Stimulated activated naive CD8-positive, alpha-beta T cell treated with anti-CD3 and anti-CD28 coated beads, Interleukin-15, Interleukin-2, amounts not matched to agents 100 U/mL and 50 U/mL, for 24 hours (primary cell): Measurements from ENCODE around the gene SCARF2.

ENCODE experiments used
- ATAC-seq: fragments of 150-1000 bp; cut with Tn5 transposase; one replicate; pipeline ENCODE4 v1.10.0; 2021
- DNase-seq: peaks from one replicate; pipeline ENCODE4 v3.0.0; 2021

The SCARF2 gene

DNA sequence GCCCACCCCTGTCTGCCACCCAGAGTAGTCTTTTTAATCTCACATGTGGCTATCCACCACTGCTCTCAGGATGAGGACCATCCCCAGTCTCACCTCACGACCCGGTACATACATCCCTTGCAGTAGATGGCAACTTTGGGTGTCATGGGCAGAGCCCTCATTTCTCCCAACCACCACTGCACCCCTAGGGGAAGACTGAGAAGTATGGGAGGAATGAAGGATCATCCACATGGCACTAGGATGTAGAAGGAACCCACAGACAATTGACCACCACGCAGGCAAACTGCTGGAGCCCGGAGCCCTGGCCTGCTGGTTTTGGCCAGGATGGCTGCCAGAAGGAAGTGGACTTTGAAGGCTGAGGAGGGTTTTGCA is 1.9 kb upstream of the SCARF2 start:
- no peak for DNase-seq
- ATAC-seq: no peak

DNA sequence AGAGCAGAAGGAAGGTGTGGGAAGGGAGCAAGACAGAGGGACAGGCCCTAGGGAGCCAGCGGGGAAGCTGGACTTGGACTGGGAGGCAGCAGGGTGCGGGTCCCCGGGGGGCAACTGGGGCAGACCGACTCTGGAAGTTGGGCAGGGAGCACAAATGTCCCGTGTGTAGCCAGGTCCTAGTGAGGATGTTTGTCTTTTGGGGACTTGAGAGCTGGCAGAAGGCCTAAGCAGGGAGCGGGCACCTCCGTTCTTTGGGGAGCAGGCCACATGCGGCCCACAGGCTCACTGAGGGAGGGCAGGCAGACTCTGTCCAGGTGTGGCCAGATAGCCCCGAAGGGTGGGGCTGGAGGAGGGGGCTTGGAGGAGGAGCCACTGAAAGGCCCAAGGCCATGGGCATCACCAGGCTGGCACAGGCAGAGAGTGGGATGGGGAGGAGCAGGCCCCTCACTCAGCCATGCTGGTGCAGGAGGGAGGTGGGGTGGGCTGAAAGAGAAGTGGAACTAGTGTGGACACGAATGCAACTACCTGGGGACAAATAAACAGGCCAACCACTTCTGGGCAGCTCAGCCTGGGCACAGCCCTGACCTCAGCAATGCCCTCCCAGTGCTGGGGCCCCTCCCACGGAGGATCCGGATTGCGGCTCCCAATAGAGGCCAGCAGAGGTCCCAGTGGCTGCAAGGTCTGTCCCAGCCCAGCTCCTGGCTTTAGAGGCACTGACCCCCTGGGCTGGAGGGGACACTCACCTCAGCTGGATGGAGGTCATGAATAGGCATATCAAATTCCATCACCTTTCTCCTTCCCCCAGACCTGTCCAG is 1.3 kb upstream of the SCARF2 start:
- ATAC-seq: no peak
- no peak for DNase-seq

DNA sequence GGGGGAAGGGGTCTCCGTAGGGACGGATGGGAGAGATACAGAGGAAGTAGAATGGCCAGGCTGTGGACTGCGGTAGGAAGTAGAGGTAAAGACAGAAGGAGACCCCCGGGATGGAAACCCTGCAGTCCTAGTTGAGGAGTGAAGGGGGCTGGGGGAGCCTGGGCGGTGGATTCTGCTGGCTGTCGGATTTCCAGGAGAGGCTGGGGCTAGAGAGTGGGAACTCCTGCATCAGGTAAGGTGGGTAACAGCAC is 727 bp upstream of the SCARF2 start:
- no peak for DNase-seq
- no peak for ATAC-seq

DNA sequence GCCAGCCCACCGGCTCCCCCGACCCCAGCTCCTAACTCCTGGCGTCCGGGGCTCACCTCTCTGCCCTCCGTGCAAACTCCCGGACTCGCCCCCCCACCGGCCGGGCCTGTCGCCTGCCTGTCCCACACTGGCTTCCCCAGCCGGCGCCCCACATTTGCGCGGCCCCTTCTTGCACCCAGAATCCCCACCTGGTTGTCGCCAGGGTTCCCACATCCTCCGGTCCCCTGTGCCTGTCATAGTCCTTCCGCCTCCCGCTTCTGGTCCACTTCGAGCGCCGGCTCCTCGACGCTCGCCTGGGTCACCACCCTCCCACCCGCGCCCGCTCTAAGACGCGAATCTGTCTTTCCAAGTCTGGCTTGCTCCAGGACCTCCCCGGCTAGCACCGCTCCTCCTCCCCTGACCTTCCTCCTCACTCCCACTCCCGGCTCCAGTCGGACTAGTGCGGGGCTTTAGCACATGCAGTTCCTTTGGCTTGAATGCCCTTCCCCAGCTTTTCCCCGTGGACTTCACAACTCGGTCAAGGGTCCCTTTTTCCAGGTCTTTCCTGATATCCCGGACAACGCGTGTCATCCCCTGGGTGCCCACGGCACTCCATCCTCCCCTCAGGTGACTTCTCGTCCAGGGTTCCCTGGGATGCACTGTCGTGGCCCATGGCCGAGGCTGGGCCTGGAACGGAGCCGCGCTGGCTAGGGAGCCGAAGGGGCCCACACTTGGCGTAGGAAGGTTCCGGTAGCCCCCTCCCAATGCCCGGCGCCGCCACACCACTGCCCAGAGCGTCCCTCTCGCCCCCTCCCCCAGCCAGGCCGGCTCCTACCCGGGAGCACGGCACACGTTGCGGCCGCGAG is 635 bp downstream of the SCARF2 start:
- DNase-seq (no peak), ATAC-seq (peak; percentile 5)

DNA sequence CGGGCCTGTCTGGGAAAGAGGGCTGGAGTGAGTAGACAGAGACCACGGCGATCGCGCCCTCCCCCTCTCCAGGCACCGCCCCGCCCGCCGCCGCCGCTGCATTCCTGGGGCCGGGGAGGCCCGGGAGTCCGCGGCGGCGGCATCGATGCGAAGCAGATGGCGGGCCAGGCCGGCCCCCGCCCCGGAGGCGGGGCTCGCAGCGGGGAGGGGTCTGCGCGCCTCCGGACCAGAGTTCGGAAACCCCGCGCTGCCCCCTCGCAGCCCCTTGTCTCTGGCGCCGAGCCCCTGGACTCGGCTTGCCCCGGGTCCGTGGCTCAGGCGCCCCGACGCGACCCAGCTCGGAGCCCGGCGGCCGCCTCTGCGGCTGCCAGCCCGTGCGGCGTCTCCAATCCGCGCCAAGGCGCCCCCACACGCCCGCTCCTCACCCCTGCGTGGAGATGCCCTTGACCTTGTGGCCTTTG is 1.3 kb downstream of the SCARF2 start:
- DNase-seq: no peak
- ATAC-seq: no peak

DNA sequence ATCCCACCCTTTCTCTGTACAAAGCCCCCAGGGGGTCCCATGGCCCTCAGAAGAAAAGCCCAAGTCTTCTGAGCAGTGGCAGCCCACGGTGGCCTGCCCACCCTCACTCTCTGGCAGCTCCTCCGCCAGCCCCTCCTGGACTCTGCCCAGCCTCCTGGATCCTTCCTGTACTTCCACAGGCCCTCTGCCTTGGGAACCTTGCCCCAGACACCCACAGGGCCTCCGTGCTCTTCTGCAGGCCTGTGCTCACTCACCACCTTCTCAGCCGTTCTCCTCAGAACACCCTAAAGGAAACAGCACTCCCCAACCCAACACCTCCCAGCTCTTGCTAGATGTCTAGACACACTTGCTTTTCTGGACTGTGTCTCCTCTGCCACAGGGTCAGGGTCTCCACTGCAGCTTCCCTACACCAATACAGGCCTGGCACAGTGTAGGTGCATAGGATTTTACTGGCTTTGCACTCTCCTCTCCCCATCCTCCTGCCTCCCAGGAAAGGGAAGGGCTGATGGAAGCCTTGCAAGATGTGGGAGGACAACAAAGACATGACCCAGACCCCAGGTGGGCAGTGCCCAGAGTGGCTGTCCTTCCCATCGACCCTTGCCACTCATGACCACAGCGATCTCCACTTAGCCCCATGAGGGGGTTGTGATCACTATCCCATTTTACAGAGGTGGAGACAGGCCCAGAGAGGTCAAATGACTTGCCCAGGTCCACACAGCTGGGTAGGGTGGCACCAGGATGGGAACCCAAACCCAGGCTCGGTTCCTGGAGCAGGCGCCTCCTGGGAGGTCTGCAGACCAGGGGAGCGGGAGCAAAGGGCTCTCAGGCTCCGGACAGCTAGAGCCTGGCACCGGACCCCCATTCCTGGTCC is 2.0 kb downstream of the SCARF2 start:
- ATAC-seq (no peak), DNase-seq (no peak)

DNA sequence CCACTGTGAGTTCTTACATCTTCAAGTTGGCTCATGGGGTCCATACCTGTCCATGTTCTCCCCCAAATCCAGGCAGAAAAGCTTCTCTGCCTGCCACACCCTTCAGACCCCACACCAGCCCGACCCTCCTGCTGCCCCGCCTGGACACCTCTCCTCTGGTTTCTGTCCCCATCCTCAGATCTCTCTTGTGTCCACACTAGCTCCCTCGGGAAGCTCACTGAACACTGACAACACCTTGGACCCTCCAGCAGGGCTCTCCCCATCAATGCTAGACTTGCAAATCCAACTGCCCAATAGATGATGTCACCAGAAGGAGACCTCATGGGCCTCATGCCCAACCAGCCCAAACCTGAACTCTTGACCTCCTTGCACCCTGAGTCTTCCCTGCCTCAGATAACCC is 2.9 kb downstream of the SCARF2 start:
- no peak for ATAC-seq
- no peak for DNase-seq

DNA sequence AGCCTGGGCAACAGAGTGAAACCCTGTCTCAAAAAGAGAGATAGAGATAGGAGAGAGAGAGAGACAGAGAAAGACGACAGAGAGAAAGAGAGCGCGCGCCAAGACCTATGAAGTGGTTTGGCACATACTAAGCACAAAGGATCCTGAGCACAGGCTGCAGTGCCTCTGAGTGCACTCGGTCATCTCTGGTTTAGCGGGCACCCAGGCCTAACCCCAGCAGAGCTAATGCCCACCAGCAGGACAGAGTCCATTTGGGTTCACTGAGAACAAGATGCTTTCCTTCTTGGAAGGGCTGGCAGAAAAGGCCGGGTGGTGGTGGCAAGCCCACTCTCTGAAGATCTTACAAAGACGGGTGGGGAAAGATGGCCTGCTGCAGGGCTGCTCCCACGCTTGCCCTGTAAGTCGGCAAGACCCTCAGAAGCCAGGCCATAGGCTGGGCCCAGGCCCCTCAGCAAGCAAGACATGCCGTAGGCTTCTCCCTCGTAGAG is 3.3 kb downstream of the SCARF2 start:
- no peak for ATAC-seq
- DNase-seq: no peak

DNA sequence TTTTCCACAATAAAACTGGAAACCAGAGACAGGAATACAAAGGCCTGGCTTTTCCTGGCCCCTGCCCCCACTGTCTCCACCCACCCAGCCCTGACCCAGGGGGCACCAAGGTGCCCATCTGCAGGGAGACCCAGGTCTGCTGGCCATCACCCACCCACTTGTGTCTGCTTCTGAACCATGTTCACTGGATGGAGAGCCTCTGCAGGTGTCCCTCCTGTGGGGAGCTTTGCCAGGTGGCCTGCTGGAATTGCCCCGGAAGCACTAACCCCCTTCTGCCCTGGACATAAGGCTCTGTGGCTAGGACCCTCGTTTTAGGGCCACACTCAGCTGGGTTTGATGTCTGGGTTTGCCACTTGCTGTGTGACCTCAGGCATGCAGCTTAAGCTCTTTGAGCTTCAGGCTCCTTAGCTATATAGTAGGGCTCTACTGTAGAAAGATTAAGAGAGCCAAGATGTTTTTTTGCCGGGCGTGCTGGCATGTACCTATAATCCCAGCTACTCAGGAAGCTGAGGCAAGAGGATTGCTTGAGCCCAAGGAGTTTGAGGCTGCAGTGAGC is 3.9 kb downstream of the SCARF2 start:
- ATAC-seq (no peak), DNase-seq (no peak)

DNA sequence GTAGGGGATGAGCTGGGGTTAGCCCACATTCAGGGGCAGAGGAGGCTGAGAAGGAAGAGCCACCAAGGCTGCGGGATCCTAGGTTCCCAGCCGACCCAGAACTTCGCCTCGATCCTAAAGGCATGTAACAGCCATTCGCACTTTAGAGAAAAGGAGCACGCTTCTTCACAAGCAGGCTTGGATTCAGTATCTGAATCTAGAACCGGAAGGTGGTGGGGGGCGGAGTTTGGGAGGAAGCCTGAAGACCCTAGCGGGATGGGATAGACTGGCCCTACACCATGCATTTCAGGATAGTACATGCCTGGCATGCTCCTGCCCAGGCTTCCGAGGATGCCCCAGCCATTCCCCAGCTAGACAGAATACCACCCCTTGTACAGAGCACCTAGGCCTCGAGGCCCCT is 4.4 kb downstream of the SCARF2 start:
- ATAC-seq (no peak), DNase-seq (no peak)

DNA sequence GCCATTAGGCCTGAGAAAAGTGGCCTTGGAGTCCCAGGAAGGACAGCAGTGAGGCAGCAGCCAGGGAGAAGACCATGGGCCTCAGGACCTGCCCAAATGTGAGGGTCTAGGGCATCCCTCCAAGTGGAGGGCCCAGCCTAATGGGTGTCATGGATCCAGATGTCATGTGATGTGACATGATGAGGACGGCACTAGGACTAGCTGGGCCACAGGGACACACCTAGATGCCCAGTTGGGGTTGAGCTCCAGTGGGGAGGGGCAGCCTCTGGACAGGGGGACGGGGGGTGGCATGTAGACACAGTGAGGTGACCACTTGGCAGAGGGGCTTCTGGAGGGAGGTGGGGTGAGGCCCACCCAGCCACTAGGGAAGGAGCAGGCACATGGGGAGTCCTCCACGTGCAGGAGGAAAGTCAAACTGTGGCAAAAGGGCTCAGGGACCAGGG is 5.4 kb downstream of the SCARF2 start:
- no peak for ATAC-seq
- no peak for DNase-seq

DNA sequence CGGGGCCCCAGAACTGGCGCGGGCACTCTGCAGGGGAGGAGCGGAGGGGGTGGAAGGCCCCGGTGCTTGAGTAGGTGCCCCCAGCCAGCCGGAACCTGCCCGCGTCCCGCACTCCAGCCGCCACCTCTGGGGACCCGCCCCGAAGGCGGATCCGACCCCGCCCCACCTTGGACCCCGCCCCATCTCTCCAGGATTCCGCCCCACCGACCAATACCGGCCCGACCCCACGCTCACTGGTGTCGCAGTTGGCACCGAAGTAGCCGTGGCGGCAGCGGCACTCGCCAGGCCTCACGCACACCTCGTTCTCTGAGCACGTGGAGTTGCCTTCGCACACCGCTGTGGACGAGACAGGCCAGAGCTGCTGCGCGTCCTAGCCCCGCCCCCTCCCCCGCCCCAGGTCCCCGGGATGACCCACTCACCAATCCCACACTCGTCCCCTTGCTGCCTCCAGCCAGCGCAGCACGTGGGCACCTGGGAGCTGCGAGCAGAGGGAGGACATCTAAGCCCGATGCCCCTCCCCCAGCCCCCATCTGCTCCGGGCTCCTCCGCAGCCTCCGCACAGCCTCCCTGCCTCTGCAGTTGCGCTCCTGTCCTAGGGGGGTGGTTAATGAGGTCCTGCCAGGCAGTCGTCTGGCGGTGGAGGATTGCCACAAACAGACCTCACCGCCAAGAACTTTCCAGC is 6.0 kb downstream of the SCARF2 start:
- DNase-seq: no peak
- no peak for ATAC-seq

DNA sequence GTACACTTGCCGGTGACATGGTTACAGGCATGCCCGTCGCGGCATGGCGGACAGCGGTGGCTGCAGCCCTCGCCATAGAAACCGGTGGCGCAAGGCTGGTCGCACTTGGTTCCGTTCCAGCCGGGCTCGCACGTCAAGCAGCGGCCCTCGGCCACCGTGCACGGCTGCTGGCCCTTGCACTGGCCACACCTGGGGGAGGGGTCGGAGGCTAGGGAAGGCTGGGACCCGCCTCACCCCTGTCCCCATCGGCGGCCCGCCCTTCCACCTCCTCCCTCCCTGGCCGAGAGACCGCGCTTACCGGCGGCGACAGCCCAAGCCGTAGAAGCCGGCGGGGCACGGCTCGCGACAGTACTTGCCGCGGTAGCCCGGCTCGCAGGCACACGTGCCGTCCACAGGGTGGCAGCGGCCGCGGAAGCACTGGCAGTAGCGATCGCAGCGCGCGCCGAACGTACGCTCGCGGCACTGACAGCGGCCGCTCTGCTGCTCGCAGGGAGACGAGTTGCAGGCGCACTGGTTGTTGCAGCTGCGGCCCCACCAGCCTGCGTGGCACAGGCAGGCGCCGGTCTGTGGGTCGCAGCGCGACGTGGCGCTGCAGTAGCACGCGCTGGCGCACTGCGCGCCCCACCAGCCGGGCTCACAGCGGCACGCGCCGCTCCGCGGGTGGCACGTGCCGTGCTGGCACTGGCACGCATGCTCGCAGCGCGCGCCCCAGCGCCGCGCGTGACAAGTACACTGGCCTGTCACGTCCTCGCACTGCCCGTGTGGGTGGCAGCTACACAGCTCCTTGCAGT is 6.7 kb downstream of the SCARF2 start:
- peak; percentile 50 for ATAC-seq
- peak; percentile 61 for DNase-seq

DNA sequence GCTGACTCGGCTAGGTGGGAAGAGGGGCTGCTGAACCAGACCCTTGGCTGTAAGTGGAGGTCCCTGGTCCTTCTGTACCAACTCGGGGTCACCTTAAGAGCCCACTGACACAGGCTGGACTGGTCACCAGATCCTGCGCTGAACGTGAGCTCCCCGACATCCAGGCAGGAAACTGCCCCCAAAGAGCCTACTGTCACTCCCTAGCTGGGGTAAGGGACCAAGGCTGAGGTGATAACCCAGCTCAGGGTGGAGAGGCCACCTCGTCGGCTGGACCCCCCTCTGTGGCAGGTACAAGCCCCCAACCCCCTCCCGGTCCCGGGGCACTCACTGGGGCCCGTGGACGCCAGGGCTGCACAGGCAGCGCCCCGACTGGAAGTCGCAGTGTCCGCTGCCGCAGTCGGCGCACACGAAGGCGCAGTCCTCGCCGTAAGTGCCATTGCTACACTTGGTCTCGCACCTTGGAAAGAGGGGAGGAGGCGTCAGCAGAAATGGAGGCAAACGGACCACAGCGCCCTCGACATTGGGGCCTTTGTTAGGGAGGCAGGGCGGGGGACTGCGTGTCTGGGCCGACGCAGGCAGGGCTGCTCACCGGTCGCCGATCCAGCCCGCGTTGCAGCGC is 7.4 kb downstream of the SCARF2 start:
- ATAC-seq (no peak), DNase-seq (no peak)

DNA sequence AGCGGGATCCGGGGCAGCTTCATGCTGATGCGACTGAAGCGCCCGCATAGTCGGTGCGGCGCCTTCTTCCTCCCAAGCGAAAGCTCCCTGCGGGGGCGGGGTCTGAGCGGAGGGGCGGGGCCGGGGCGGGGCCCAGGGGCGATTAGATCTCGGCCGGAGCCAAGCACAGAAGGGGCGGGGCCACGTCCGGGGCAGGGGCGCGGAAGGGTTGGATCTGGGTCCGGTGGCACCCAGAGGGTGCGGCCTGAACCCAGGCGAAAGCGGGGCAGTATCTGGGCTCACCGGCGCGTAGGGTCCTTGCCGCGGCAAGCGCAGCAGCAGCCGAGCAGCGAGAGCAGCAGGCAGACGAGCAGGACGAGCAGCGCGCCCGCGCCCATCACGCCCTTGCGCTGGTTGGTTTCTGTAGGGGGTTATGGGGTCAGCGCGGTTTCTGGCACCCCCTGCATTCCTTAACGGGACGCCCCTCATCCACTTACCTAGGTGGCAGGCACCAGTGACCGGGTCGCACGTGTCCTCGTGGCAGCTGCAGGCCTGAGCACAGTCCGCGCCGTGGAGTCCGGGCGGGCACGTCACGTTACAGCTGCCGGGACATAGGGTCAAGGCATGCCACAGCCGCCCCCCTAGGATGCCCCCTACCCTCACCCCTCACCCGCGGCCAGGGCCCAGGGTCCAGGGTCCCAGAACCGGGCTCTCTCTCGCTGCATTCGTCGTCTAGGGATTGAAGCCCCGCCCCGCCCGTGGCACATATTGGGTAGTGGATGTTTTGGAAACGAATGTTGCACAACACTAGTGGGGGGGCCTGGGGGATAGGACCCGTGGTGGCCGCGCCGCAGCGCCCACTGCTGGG is 8.1 kb downstream of the SCARF2 start:
- ATAC-seq (peak; percentile 61), DNase-seq (peak; percentile 80)

DNA sequence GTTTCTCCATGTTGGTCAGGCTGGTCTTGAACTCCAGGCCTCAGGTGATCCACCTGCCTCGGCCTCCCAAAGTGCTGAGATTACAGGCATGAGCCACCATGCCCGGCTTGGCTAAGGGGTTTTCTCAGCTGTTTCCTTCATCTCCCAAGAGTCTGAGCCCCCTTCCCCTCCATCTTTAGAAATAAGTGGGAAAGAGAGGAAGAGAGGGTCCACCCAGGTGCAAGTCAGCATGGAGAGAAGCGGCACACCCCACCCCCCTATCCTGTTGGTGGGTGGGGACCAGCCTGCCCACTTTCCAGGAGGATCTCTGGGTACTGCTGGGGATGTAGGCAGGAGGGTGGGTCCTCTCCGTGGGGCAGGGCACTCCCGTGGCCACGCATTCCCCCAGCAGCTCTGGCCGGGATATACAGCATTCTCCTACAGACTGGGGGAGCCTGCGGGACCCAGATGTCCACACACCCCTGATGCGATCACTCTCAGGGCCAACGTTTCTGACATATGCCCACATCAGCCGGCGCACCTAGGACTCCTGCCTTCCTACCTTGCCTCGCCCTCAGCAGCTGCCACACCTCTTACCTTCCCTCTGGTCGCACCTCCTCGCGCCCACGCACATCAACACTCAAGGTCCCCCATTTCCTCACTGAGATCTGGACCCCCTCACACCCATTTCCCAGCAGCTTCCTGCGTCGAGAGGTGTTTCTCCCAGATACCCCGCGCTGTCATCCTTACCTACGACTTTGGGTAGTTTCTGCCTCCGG is 8.9 kb downstream of the SCARF2 start:
- no peak for ATAC-seq

DNA sequence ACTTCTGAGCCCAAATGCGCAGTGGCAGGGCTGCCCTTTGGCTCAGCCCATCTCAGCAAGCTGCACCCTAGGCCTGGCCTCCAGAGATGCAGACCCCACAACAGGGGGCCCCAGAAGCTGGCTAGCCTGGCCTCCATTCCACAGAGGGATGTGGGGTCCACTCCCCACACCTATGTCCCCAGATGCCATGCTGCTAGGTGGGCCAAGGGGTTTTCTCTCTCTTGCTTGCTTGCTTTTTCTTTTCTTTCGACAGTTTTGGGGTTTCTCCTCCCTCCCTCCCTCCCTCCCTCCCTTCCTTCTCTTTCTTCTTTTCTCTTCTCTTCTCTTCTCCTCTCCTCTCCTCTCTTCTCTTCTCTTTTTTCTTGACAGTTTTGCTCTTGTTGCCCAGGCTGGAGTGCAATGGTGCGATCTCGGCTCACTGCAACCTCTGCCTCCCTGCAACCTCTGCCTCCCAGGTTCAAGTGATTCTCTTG is 9.6 kb downstream of the SCARF2 start:
- ATAC-seq (no peak), DNase-seq (no peak)

More for the DNA sequence above, 8.9 kb downstream of the SCARF2 start:
- DNase-seq: no peak
